ENCODE data around the gene DDX10. TPM values are rescaled to one million over a fixed set of nuclear protein-coding genes. Genes with fewer than 3 reads are reported as not detected.
A peak's percentile ranks its signal among the peaks of the same experiment; 100 is the strongest.

The DDX10 gene
- total and polyA plus RNA-seq, 4 donors, result 8.0 to 11.8 (median 9.0) TPM

DNA sequence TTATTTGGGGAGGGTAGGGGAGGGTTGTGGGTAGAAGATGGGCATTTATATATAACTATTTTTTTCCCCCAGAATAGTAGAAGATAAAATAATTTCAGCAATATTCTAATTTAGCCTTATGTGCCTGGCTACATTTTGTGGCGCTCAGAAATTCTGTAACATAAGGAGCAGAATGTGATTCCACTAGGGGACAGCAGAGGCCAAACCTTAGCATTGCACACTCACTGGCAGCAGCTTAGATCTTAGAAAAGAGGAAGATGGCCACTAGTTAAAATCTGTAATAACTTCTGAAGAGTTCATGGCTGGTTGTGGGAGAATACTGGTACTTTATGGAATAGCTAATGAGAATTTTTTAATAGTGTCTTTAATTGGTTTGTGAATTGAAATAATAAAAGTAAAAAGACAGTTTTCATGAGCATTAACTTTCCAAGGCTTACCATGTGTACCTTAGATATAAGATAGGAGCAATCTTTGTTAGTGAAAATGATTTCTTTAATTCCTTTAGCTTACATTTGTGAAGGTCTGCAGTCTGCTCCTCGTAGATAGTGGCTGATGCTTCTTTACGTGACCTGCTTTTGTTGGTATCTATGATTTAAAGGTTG, 33.1 kb downstream of the DDX10 start:
- no peak for DNase-seq (ENCODE audit: low spot score)
- WGBS, result 85% methylated on average over 3 of the region's 3 CpGs
- TF ChIP-seq SP1 (IDR thresholded peaks at IDR 0.05), result no peak
- peak; percentile 87 to 89 for TF ChIP-seq RAD21 (IDR thresholded peaks at IDR 0.05)
- no peak for TF ChIP-seq TAF1 (conservative IDR thresholded peaks at IDR 0.05)
- TF ChIP-seq, protein P1, sequence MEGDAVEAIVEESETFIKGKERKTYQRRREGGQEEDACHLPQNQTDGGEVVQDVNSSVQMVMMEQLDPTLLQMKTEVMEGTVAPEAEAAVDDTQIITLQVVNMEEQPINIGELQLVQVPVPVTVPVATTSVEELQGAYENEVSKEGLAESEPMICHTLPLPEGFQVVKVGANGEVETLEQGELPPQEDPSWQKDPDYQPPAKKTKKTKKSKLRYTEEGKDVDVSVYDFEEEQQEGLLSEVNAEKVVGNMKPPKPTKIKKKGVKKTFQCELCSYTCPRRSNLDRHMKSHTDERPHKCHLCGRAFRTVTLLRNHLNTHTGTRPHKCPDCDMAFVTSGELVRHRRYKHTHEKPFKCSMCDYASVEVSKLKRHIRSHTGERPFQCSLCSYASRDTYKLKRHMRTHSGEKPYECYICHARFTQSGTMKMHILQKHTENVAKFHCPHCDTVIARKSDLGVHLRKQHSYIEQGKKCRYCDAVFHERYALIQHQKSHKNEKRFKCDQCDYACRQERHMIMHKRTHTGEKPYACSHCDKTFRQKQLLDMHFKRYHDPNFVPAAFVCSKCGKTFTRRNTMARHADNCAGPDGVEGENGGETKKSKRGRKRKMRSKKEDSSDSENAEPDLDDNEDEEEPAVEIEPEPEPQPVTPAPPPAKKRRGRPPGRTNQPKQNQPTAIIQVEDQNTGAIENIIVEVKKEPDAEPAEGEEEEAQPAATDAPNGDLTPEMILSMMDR (IDR thresholded peaks at IDR 0.05; ENCODE audit: low read depth, low read length, missing input control), result peak; percentile 70
- H3K9ac ChIP-seq (ENCODE audit: low read depth in 1 of 2, low read length in 2 of 2), result no peak overlapping the region
- H3K27me3 ChIP-seq (ENCODE audit: control insufficient read depth in 4 of 4, insufficient read depth in 4 of 4, low read length in 3 of 4), result no peaks in the 10 kb centered on the region
- H3K4me3 ChIP-seq (ENCODE audit: low read depth in 1 of 3, low read length in 3 of 3), result no peak overlapping the region
- H3K27ac ChIP-seq (ENCODE audit: low read depth in 1 of 2, low read length in 2 of 2), result no peak overlapping the region
- H3K9me3 ChIP-seq (ENCODE audit: control insufficient read depth in 4 of 4, low read length in 3 of 4), result no peaks in the 10 kb centered on the region
- peaks cover 0 to 12% (median 3%) of the 10 kb centered on the region in 4 donors for H3K36me3 ChIP-seq (ENCODE audit: control insufficient read depth in 4 of 4, insufficient read depth in 3 of 4, low read depth in 1 of 4, low read length in 3 of 4)
- no peaks in the 10 kb centered on the region for H3K4me1 ChIP-seq (ENCODE audit: control insufficient read depth in 4 of 4, insufficient read depth in 4 of 4, low read length in 3 of 4)

GRCh38 chr11:108698844-108699642, 34.2 kb downstream of the DDX10 start:
- Histone ChIP-seq H3K27ac (ENCODE audit: low read depth in 1 of 2, low read length in 2 of 2) (no peak overlapping the region), H3K4me1 (ENCODE audit: control insufficient read depth in 4 of 4, insufficient read depth in 4 of 4, low read length in 3 of 4) (no peaks in the 10 kb centered on the region), H3K4me3 (ENCODE audit: low read depth in 1 of 3, low read length in 3 of 3) (no peak overlapping the region), H3K9me3 (ENCODE audit: control insufficient read depth in 4 of 4, low read length in 3 of 4) (no peaks in the 10 kb centered on the region), H3K27me3 (ENCODE audit: control insufficient read depth in 4 of 4, insufficient read depth in 4 of 4, low read length in 3 of 4) (no peaks in the 10 kb centered on the region), H3K36me3 (ENCODE audit: control insufficient read depth in 4 of 4, insufficient read depth in 3 of 4, low read depth in 1 of 4, low read length in 3 of 4) (peaks cover 0 to 9% (median 0%) of the 10 kb centered on the region in 4 donors), H3K9ac (ENCODE audit: low read depth in 1 of 2, low read length in 2 of 2) (no peak overlapping the region)
- no peak for DNase-seq (ENCODE audit: low spot score)
- 96% methylated on average over 4 of the region's 4 CpGs for WGBS
- TF ChIP-seq FOXA1 (IDR thresholded peaks at IDR 0.05) (no peak), MAX (IDR thresholded peaks at IDR 0.05) (no peak), JUND (IDR thresholded peaks at IDR 0.05) (no peak), HNF4A (conservative IDR thresholded peaks at IDR 0.05) (no peak), SP1 (IDR thresholded peaks at IDR 0.05) (no peak), FOXA2 (IDR thresholded peaks at IDR 0.05) (no peak), GABPA (IDR thresholded peaks at IDR 0.05 in 1 of 2, conservative IDR thresholded peaks at IDR 0.05 in 1 of 2) (no peak), RXRA (IDR thresholded peaks at IDR 0.05) (no peak), HNF4G (IDR thresholded peaks at IDR 0.05) (no peak), NR2F2 (IDR thresholded peaks at IDR 0.05) (no peak), EGR1 (IDR thresholded peaks at IDR 0.05; ENCODE audit: low read depth in 2 of 2) (no peak)
- TF ChIP-seq, protein P1 (IDR thresholded peaks at IDR 0.05; ENCODE audit: low read depth, low read length, missing input control), result no peak
- TF ChIP-seq, protein P2, sequence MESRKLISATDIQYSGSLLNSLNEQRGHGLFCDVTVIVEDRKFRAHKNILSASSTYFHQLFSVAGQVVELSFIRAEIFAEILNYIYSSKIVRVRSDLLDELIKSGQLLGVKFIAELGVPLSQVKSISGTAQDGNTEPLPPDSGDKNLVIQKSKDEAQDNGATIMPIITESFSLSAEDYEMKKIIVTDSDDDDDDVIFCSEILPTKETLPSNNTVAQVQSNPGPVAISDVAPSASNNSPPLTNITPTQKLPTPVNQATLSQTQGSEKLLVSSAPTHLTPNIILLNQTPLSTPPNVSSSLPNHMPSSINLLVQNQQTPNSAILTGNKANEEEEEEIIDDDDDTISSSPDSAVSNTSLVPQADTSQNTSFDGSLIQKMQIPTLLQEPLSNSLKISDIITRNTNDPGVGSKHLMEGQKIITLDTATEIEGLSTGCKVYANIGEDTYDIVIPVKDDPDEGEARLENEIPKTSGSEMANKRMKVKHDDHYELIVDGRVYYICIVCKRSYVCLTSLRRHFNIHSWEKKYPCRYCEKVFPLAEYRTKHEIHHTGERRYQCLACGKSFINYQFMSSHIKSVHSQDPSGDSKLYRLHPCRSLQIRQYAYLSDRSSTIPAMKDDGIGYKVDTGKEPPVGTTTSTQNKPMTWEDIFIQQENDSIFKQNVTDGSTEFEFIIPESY (IDR thresholded peaks at IDR 0.05), result no peak
